HG02678 (cell line): ENCODE data around the gene IGSF21.

Experiments
- ATAC-seq: cut with Tn5 transposase; IDR thresholded peaks from one replicate; pipeline ENCODE4 v1.9.1; 2021; ENCODE audit warnings: mild to moderate bottlenecking, moderate library complexity; ENCODE audit not compliant: unreplicated experiment

IGSF21 gene

GRCh38 chr1:18256282-18257235 lies 149.0 kb downstream of the IGSF21 start:
- ATAC-seq = no peak

GRCh38 chr1:18257778-18258177 lies 150.2 kb downstream of the IGSF21 start:
- ATAC-seq = no peak

DNA sequence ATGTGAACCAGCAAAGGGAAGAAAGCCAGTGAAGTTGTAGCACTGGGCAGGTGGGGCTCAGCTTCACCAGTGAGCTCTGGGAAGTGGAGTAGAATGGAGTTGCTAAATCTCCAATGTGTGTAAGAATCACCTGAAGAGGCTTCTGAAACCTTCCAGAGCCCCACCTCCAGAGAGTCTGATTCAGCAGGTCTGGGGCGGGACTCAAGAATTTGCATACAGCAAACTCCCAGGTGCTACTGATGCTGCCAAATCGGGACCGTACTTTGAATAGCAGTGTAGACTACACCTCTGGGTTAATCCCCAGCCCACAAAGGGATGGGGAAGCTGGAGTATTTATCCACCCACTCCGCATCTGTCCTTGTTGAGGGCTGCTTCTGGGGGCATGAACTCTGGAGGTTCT lies 154.3 kb downstream of the IGSF21 start:
- no peak for ATAC-seq

DNA sequence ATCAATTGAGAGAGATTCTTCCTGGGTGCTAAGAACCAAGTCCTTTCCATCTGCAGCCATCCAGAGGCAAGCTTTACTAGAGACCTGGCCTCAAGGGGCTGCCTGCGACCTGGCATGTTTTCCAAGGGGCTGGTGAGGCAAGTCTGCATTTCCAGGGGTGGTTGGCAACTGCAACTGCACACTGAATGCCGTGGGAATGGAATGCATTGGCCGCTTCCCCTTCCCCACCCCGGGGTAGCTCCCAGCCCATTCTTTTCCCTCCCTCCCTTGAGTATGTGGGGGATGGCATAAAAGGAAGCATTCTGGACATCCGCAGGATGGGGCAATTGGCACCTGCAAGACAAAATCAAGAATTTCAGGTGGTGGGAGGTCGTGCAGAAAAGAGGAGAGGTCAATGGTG lies 155.1 kb downstream of the IGSF21 start:
- ATAC-seq = no peak

- ATAC-seq = no peak
Measured at GRCh38 chr1:18263547-18264120, 156.0 kb downstream of the IGSF21 start.

DNA sequence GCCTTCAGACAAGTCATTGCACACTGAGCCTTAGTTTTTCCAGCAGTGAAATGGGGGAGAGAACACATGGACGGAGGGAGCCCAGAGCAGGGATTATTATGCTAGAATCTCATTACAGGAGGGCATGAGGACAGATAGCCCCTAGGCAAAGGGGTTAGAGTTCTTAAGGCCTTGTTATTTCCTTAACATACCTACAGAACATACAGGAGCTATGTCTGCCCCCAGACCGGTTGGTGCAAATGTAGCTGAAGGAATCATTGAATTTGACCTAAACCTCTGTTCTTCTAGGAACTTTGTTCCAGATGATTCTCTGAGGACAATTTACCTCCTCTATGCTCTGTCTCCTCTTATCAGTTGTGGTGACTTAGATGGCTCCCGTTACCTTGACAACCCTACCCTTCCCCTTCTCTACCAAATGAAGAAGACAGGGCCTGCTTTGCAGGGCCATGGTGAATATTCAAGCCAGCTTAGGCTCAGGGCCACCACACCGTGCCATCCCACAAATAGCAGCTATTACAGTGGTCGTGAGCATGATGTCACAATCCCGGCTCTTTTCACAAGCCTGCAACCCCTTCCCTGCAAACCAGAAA lies 156.9 kb downstream of the IGSF21 start:
- ATAC-seq = no peak

DNA sequence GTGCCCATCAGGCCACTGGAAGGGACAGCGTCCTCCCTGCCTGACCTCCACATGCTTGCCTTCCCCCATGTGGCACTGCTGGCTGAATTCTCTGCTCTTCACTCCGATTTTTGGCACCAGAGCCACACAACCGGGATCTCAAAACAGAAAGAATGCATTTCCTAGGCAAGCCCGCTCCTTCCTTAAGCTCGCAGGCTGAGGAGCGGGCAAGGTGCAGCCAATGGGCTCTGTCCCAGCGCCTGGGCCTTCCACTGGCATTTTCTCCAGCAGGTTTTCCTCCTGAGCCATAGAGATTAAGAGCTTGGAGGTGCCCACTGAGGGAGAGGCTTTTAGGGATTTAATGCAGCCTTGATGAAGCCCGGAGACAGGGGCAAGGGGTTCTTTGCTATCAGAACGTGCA lies 158.0 kb downstream of the IGSF21 start:
- no peak for ATAC-seq

DNA sequence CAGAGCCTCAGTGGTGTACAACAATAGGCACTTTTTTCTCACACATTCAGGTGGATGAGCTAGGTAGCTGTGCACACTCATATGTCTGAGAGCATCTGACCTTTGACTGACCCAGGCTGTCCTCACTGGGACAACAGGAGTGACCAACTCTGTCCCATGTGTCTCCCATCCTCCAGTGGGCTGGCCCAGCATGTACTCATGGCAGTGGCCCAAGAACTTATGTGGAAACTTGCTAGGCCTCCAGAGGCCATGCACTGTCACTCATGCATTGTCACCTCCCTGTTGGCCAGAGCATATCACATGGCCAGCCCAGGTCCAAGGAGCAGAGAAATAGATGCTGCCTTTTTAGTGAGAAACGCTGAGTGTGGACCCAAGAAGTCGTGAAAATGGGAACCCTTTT lies 158.8 kb downstream of the IGSF21 start:
- ATAC-seq = no peak

DNA sequence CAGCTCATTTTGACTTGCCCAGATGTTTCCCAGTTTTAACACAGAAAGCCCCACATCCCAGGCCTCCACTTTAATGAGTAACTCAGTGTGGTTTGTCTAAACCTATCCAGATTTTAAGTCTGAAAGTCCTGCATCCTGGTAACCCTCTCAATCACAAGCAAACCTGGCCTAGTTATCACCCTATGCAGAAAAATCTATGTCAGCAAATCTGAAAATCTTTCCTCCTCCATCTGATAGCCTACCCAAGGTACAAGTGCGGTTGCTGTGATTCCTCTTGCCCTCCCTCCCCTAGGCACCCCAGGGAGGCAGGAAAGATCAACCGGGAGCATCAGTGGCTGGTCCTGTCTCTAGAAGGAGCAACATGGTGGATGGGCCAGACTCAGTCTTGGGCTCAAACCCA lies 163.7 kb downstream of the IGSF21 start:
- no peak for ATAC-seq

- no peak for ATAC-seq
Measured at GRCh38 chr1:18278946-18279345, 171.3 kb downstream of the IGSF21 start.

DNA sequence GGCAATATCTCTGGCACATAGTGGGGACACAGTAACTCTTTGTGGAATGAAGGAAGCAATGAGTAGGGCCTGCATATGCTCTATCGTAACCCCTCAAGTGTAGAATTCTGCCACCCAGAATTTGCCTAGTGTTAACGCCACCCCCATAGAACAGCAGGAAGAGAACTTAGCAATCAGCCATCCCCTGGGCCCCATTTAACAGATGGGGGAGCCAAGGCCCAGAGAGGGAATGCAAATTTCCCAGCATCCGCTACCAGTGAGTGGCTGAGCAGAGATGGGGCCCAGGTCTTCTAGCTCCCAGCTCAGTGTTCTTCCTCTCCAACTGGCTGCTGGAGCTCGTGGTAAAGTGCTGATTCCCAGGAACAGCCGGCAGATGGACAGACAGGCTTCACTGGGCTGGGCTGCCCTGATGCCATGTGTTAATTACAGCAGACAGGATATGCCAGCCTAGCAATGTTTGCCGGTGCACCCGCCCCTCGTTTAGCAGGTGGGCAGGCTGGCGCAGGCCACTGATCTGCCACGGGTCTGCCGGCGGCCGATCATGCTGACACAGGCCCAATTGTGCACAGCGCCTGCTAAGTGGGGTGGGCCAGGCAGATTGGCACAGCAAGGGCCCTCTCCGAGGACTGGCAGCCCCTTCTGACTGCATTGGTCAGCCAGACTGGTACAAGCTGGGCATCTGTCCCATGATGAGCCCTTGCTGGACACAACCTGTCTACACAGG lies 171.9 kb downstream of the IGSF21 start:
- no peak for ATAC-seq

- no peak for ATAC-seq
Measured at GRCh38 chr1:18280956-18281355, 173.4 kb downstream of the IGSF21 start.

DNA sequence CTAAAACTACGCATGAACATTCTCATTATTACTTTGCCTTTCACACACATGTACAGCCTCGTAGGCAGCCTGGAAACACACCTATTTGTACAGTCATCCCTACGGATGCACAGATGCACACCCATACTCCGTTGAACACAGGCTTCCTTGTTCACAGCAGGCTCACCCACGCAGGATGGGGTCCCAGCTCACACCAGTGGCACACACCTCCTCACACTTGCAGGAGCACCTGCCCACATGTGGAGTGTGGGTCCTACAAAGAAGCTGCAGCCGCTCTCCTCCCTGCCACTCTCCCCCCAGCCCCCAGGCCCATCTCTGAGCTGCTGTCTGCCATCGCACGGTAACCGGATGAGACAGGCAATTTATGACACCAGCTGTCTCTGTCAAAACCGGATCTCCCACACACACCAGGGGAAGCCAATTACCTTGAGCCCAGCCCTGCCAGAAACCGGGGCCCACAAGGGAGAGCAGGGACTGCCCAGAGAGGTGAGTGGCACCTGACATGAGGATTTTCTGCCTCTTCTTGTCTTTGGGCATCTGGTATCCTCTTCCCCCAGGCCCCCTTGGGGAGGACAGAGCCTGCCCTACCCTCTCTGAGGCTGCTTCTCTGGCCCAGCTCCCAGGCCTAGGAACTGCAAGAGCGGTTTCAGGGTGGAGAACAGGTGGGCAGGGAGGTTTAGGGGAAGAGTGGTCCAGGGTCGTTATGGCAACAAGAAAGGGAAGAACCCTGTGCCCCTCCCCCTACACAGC lies 175.4 kb downstream of the IGSF21 start:
- ATAC-seq = no peak

GRCh38 chr1:18283601-18284385 lies 176.2 kb downstream of the IGSF21 start:
- no peak for ATAC-seq

DNA sequence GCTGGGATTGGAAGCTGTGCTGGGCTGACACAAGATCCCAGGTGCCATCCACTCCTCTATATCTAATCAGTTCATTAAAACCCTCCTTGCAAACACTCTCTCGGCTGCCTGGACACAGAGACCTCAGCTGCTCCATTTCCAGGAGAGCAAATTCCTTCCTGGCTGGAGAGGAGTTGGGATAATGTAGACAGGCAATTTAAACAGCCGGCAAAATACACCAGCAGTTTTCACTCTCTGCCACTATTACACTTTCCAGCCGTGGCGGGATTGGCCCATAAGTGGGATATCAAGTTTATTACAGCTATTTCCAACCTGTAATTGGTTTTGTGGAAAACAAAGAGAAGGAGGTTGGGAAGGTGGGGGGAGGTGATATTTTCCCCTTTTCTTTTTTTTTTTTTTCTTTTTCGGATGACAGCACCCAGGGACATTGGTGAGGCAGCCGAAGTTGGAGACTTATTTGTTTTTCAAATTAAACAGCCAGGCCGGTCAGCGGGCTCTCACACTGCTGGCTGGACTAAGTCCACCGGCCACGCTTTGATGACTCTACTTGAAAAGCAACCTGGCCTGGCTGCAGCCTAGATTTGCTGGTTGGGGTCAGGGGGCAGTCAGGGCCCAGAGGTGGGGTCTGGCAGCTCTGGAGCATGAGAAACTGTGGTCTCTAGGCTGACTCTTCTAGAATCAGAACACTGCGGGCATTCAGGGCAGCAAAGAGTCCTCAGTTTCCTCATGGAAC lies 177.4 kb downstream of the IGSF21 start:
- ATAC-seq = no peak

- no peak for ATAC-seq
Measured at GRCh38 chr1:18285538-18285924, 177.9 kb downstream of the IGSF21 start.

DNA sequence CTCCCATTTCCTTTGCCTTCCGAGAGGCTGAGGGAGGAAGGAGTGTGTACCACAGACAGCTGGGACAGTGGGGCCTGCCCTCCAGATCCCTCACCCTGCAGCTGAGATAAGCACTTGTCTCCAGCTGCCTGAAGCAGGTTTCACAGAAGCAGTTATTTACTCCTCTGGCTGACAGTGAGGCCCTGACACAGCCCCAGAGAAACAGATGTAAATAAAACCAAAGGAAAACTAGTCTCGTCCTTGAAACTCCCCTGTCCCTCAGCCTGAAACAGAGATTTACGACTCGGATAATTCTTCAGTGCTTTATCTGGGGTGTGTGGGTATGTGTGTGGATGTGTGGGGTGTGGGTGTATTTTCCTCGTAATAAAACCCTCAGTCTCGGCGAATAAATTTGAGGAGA lies 181.1 kb downstream of the IGSF21 start:
- ATAC-seq = no peak

GRCh38 chr1:18289597-18289996 lies 182.0 kb downstream of the IGSF21 start:
- ATAC-seq = no peak

DNA sequence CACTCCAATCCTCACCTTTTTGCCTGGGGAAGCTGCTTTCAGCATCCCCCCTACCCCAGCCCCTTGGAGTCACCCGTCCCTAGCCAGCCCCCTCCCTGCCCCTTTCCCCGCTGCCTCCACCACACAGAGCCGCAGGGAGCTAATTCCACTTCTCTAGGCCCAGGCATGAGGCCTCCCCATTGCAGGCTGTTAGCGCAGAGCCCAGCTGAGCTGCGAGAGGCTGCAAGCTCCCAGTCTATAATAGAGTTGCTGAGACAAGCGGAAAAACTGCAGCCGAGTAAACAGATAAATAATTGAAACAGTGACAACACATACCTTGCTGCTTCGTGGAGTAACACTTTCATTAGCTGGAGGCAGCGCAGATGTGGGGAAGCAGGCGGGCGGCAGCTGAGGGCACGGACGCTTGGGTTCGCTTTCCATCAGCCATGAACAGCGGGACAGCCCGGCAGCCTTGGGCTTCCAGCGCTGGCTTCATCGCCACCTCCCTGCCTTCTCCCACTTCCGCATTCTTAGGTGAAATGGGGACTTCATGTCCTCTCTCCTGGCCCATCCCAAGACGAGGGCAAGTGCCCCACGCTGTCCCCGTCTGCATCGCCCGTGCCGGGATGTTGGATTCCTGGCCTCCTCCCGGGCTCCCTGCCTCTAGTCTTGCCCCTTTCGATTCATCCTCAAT lies 183.3 kb downstream of the IGSF21 start:
- no peak for ATAC-seq
